NCI-H2171 (cell line): Measurements from ENCODE around the gene KDM1B.
A peak's percentile ranks its signal among the peaks of the same experiment; 100 is the strongest.

ENCODE experiments used
- DNase-seq: peaks from one replicate; lab custom pipeline; 2025; lab: John Stamatoyannopoulos, UW

KDM1B gene

DNA sequence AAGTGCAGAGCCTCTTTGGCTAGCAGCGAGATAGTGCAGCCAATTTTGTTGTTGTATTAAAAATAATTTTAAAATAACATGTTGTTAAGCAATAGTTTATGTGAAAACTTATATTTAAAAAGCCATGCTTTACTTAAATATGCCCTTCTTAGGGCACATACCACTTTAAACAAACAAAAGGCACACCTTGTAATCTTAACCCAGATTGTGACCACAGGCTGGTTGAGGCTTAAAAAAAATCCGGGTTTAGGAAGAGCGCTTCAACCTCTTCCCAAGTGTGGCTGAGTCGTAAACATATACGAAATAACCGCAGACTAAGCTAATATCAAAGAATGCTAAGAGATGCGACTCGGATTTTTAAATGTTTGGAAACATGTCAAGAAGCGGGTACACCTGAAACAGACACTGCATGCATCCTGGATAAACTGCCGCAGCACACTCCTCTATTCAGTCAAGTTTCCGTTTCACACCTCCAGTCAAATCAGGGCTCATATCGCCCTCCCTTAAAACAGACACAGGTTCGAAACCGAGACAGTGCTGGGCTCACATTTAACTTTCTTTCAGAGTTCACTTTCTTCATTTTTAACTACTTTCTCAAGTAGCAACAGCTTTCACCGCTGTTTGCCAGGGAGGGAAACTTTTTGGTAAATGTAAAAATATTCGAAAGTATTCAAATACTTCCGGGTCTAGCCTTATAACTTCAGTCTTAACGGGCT, 107.6 kb downstream of the KDM1B start:
- DNase-seq: no peak

DNA sequence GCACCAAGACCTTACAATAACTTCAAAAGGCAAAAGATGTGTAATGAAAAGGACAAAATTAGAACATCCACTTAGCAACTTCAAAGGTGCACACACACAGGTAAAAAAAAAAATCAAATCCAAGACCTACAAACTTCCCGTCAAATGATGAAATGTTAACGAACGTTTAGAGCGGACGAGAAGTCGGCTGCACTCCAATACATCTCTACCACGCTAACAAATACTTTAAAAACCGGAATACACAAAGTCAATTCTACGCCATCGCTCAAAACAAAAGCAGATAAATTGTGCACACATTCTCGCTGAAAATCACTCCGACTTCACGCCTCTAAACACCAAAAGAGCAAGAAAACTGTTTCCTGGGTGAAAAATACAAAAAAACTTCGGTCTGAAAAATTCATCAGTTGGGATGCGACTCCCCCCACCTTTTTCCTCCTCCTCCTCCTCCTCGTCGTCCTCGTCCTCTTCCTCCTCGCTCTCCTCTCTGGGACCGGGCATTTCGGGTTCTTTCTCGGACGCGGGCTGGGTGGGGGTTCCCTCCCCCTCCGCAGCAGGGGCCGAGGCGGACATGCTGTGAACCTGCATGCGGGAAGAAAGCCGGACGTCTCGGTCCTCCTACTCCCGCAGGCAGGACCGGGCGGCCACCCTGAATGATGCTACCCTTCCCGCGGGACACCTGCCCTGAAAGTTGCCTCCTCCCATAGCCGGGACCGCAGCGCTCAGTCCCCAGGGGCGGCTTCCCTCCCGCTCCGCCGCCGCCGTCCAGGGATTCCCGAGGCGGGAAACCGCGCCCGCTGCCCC, 108.4 kb downstream of the KDM1B start:
- DNase-seq: no peak

- DNase-seq: peak; percentile 91
These were observed 109.1 kb downstream of the KDM1B start, which contains the start of gene DEK for GRCh38 chr6:18264219-18264922. TSS of gene DEK (minus strand) at chr6:18264530. CDS start at chr6:18263987, 543 bp downstream.

- no peak for DNase-seq
These were observed 109.7 kb downstream of the KDM1B start for GRCh38 chr6:18264923-18265377.

DNA sequence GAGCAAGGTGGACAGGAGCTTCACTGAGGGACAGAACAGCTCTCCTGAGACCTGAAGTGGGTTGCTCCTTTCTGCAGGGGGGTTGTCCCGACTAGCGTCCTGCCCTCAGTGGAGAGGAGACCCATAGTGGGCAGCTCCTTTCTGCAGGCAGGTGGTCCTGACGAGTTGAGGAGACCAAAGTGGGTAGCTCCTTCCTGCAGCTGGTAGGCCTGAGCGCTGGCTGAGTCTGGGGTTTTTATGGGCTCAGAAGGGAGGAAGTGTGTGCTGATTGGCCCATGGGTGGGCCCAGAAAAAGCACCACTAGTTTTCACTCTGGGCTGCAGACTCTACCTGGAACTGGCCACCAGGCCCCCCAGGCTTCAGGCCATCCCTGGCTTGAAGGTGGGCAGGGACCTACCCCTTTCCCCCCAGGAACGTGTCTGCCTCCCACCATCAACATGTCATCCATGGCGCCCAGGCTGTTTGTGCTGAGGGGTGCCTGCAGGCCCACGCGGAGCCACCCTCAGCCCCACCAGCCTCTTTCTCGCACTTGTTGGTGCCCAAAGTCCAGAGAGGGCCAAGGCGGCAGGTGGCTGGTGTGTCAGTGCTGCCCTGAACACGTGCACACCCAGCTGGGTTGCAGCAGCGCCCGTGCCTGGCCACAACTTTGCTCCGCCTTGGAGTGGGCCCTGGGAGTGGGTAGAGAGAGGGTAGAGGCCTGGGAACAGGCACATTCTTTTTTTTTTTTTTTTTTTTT, 110.7 kb downstream of the KDM1B start:
- DNase-seq: no peak

- no peak for DNase-seq
These were observed 111.3 kb downstream of the KDM1B start for GRCh38 chr6:18266523-18266912.

DNA sequence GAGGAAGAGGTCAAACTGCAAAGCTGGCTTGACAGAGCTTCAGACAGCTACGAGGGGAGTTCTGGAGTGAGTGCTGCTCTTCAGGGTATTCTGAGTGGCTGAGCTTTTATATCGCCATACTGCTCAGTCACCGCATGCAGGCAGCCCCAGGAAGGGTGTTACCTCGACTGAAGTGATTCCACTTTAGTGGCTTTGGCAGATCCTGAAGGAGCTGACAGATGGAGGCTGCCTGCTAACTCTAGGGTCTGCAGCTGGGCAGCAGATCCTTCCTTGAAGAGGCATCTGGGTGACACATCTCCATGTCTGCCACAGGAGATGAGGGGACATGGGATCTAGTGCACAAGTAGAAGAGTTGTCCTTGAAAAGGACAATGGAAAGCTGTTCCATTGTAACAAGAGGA, 112.8 kb downstream of the KDM1B start:
- peak; percentile 18 for DNase-seq

DNA sequence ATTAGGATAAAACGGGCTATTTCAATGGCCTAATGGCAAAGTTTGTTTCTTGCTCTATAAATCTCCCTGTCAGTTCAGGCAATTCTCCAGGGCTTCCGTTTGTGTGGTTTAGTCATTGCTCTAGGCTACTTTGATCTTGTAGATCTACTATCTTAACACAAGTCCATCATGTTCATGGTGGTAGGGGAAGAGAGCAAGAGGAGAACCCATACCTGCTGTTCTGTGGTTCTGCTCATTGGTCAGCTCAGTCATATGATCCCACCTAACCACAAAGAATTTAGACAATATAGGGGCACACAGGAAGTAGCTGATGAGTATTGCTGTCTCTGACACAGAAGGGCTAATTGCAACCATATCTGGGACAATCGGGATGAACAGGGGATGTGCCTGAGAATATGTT, 114.0 kb downstream of the KDM1B start:
- no peak for DNase-seq

DNA sequence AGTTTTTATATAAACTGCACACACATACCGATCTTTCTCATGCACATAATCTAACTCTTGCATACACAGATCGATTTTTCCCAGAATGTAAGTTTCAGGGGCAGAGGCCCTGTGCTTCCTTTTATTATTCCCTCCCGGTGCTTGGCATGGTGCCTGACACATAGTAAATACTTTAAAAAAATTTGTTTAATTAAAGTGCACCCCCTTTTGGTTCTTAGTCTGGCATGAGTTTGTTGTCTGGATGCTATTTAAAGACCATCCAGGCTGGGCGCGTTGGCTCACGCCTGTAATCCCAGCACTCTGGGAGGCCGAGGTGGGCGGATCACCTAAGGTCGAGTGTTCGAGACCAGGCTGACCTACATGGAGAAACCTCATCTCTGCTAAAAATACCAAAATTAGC, 114.5 kb downstream of the KDM1B start:
- no peak for DNase-seq

DNA sequence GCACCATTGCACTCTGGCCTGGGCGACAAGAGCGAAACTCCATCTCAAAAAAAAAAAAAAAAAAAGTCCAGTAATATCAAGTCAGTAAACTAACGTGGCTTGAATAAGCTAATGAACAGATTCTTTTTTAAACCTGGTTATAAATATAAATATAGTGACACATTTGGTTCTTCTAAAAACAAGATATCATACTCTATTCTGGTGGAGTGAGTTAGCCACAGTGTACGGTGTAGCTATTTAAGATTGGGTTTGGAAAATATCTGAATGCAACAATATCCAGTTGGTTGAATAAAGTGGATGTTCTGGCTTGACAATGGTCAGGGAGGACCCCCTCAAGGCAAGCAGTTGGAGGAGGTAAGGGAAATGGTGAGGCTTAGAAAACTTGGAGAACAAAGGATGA, 115.0 kb downstream of the KDM1B start:
- DNase-seq: no peak
